SH-SY5Y (cell line): Measurements from ENCODE around the gene TNFAIP3.

ENCODE experiments used
- GATA2 ChIP-seq: IDR thresholded peaks from 2 replicates; pipeline ENCODE4 v1.6.1; 2011; ENCODE audit warnings: mild to moderate bottlenecking, low read depth, low read length
- GATA3 ChIP-seq: IDR thresholded peaks from 2 replicates; pipeline ENCODE4 v1.6.1; 2011; ENCODE audit warnings: low read depth, mild to moderate bottlenecking, low read length, moderate library complexity

TNFAIP3 gene

GRCh38 chr6:137877606-137878005 is 10.5 kb downstream of the TNFAIP3 start:
- TF ChIP-seq GATA2 = no peak
- TF ChIP-seq GATA3 = no peak

- TF ChIP-seq GATA3 = no peak
- TF ChIP-seq GATA2 = no peak
Observed at GRCh38 chr6:137878029-137878428, 11.0 kb downstream of the TNFAIP3 start.

GRCh38 chr6:137878486-137879285 is 11.6 kb downstream of the TNFAIP3 start:
- no peak for TF ChIP-seq GATA2
- TF ChIP-seq GATA3 = no peak

GRCh38 chr6:137879299-137879698 is 12.2 kb downstream of the TNFAIP3 start:
- TF ChIP-seq GATA3 = no peak
- no peak for TF ChIP-seq GATA2

GRCh38 chr6:137879885-137880745 is 13.1 kb downstream of the TNFAIP3 start:
- TF ChIP-seq GATA2 = no peak
- TF ChIP-seq GATA3 = no peak

- no peak for TF ChIP-seq GATA2
Observed at GRCh38 chr6:137880746-137881521, 13.9 kb downstream of the TNFAIP3 start.

- no peak for TF ChIP-seq GATA3
- no peak for TF ChIP-seq GATA2
Observed at GRCh38 chr6:137881522-137881886, 14.4 kb downstream of the TNFAIP3 start.

- TF ChIP-seq GATA2 = no peak
- no peak for TF ChIP-seq GATA3
Observed at GRCh38 chr6:137882225-137882961, 15.3 kb downstream of the TNFAIP3 start.

GRCh38 chr6:137883400-137884148 is 16.5 kb downstream of the TNFAIP3 start:
- TF ChIP-seq GATA2 (no peak), GATA3 (no peak)

GRCh38 chr6:137884149-137884909 is 17.3 kb downstream of the TNFAIP3 start:
- no peak for TF ChIP-seq GATA3
- TF ChIP-seq GATA2 = no peak

- TF ChIP-seq GATA3 = no peak
- no peak for TF ChIP-seq GATA2
Observed at GRCh38 chr6:137890983-137891537, 24.0 kb downstream of the TNFAIP3 start.

GRCh38 chr6:137892271-137892708 is 25.2 kb downstream of the TNFAIP3 start:
- no peak for TF ChIP-seq GATA3
- TF ChIP-seq GATA2 = no peak
